Endodermal cell (in vitro differentiated cells): ENCODE results near the gene RBKS. TPM values are rescaled to one million over a fixed set of nuclear protein-coding genes. Genes with fewer than 3 reads are reported as not detected.

Experiments
- DNase-seq: peaks from one replicate; pipeline ENCODE4 v3.0.0-alpha.2; 2017
- H3K27ac ChIP-seq: 2 replicates; pipeline ENCODE4 v1.5.1; 2013; ENCODE audit warnings: mild to moderate bottlenecking, low read depth, low read length, moderate library complexity
- H3K27me3 ChIP-seq: 2 replicates; pipeline ENCODE4 v1.6.1; 2013; ENCODE audit warnings: mild to moderate bottlenecking, low read length, moderate library complexity; ENCODE audit not compliant: insufficient read depth, control insufficient read depth, poor library complexity, severe bottlenecking
- H3K36me3 ChIP-seq: 2 replicates; pipeline ENCODE4 v1.7.0; 2013; ENCODE audit warnings: mild to moderate bottlenecking, low read length, moderate library complexity; ENCODE audit not compliant: control insufficient read depth, insufficient read depth
- H3K4me1 ChIP-seq: one replicate; pipeline ENCODE4 v1.7.0; 2013; ENCODE audit warnings: low read length; ENCODE audit not compliant: control insufficient read depth, insufficient read depth
- H3K4me3 ChIP-seq: 2 replicates; pipeline ENCODE4 v1.5.1; 2013; ENCODE audit warnings: mild to moderate bottlenecking, low read length, moderate library complexity
- H3K9ac ChIP-seq: 2 replicates; pipeline ENCODE4 v1.6.1; 2013; ENCODE audit warnings: mild to moderate bottlenecking, low read length, moderate library complexity; ENCODE audit not compliant: poor library complexity, severe bottlenecking; ENCODE audit errors: extremely low read depth
- H3K9me3 ChIP-seq: 2 replicates; pipeline ENCODE4 v1.6.1; 2013; ENCODE audit warnings: mild to moderate bottlenecking, low read length, moderate library complexity; ENCODE audit not compliant: control insufficient read depth
- H3K27ac Mint-ChIP-seq: 2 replicates; pipeline ENCODE4 v1.8.0; 2020; ENCODE audit warnings: mixed read lengths
- H3K27me3 Mint-ChIP-seq: 2 replicates; pipeline ENCODE4 v1.8.0; 2021; ENCODE audit warnings: mild to moderate bottlenecking, mixed read lengths; ENCODE audit not compliant: insufficient read depth
- H3K36me3 Mint-ChIP-seq: 2 replicates; pipeline ENCODE4 v1.8.0; 2020; ENCODE audit warnings: low read depth, mixed read lengths
- H3K4me1 Mint-ChIP-seq: 2 replicates; pipeline ENCODE4 v1.8.0; 2020; ENCODE audit warnings: mixed read lengths
- H3K4me3 Mint-ChIP-seq: 2 replicates; pipeline ENCODE4 v1.8.0; 2020; ENCODE audit warnings: mild to moderate bottlenecking, moderate library complexity, mixed read lengths
- H3K9me3 Mint-ChIP-seq: 2 replicates; pipeline ENCODE4 v1.8.0; 2020; ENCODE audit warnings: mild to moderate bottlenecking, mixed read lengths
- WGBS, 2 experiments: methylation state at CpG; one replicate each; pipeline versions ENCODE4 v1.1.5 to v1.1.7; 2013; ENCODE audit warnings: missing lambda C conversion rate in 2 of 2, mixed read lengths in 1 of 2; ENCODE audit not compliant: insufficient coverage in 1 of 2, insufficient read length in 1 of 2; 5-methylcytosine and 5-hydroxymethylcytosine counted together
- total RNA-seq, 2 donors: library from RNA; stranded (reverse); fragmentation: NEBNext Ultra II Directional in 1 of 2; extraction: Animal tissue kit (Norgen Biotek cat#: 25700) in 1 of 2; gene quantifications; 2 replicates in 1 of 2; 3 replicates in 1 of 2; pipeline ENCODE4 v1.2.1, GENCODE V29; 2021
- TF ChIP-seq, protein P1 (sequence below): fragments of 200-600 bp; sonication (generic); conservative IDR thresholded peaks from 2 replicates; pipeline ENCODE4 v1.5.0; 2021; ENCODE audit warnings: antibody characterized with exemption, mild to moderate bottlenecking

Gene RBKS
- total RNA-seq, 2 donors from 2014 or later, result 4.4 to 4.9 TPM

DNA sequence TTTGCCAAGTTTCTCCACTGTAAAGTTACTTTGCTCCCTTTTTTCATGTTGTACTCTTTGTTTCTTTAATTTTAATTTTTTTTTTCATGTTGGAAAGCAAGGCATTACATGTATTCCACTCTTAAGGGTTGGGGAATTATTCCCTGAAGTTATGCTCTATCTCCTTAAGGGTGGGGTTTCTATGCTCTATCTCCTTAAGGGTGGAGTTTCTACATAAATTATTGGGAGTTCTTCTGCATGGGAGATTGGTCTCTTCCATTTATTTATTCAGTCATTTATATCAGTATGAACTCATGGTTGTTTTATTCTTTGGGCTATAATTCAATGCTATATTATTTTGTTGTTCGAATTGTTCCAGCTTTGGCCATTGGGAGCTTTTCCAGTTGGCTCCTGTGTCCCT, 107.5 kb downstream of the RBKS start:
- H3K27ac Mint-ChIP-seq, result no peak overlapping the region
- H3K36me3 ChIP-seq, result peaks cover 9% of the 10 kb centered on the region
- 91% methylated on average over 1 of the region's 1 CpG; no CpG with 5 or more reads in 1 of the 2 experiments for WGBS, 2 experiments
- TF ChIP-seq, protein P1, sequence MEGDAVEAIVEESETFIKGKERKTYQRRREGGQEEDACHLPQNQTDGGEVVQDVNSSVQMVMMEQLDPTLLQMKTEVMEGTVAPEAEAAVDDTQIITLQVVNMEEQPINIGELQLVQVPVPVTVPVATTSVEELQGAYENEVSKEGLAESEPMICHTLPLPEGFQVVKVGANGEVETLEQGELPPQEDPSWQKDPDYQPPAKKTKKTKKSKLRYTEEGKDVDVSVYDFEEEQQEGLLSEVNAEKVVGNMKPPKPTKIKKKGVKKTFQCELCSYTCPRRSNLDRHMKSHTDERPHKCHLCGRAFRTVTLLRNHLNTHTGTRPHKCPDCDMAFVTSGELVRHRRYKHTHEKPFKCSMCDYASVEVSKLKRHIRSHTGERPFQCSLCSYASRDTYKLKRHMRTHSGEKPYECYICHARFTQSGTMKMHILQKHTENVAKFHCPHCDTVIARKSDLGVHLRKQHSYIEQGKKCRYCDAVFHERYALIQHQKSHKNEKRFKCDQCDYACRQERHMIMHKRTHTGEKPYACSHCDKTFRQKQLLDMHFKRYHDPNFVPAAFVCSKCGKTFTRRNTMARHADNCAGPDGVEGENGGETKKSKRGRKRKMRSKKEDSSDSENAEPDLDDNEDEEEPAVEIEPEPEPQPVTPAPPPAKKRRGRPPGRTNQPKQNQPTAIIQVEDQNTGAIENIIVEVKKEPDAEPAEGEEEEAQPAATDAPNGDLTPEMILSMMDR, result no peak
- H3K36me3 Mint-ChIP-seq, result peaks cover 27% of the 10 kb centered on the region
- H3K9ac ChIP-seq, result no peak overlapping the region
- H3K4me1 Mint-ChIP-seq, result no peaks in the 10 kb centered on the region
- H3K4me3 ChIP-seq, result no peak overlapping the region
- H3K4me3 Mint-ChIP-seq, result no peak overlapping the region
- H3K4me1 ChIP-seq, result no peaks in the 10 kb centered on the region
- no peaks in the 10 kb centered on the region for H3K9me3 ChIP-seq
- no peaks in the 10 kb centered on the region for H3K27me3 Mint-ChIP-seq
- no peak overlapping the region for H3K27ac ChIP-seq
- no peaks in the 10 kb centered on the region for H3K27me3 ChIP-seq
- no peaks in the 10 kb centered on the region for H3K9me3 Mint-ChIP-seq
- DNase-seq, result no peak

DNA sequence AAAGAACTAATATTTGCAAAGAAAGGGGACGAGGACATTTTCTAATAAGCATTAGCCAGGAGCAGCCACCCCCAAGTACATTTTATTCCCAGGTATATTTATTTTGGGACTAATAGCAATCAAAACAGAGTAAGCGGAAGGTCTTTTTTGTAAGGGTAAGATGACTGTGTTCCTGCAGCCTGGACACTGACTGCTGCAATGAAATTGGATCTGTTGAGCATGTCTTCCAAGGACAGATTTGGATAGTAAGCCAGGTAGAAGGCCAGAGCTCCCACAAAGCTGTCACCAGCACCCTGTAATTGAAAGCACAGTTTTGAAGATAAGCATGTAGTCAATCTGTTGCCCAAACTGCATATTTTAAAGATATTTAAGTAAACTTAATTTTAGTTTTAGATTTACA, 108.7 kb downstream of the RBKS start:
- Mint-ChIP-seq H3K27ac (no peak overlapping the region), H3K4me1 (no peaks in the 10 kb centered on the region), H3K36me3 (peaks cover 33% of the 10 kb centered on the region), H3K4me3 (no peak overlapping the region), H3K27me3 (no peaks in the 10 kb centered on the region), H3K9me3 (no peaks in the 10 kb centered on the region)
- H3K27ac ChIP-seq, result no peak overlapping the region
- H3K9ac ChIP-seq, result no peak overlapping the region
- no peaks in the 10 kb centered on the region for H3K9me3 ChIP-seq
- H3K27me3 ChIP-seq, result no peaks in the 10 kb centered on the region
- H3K36me3 ChIP-seq, result peaks cover 12% of the 10 kb centered on the region
- TF ChIP-seq, protein P1, result no peak
- 97 to 100% methylated on average over 2 of the region's 2 CpGs for WGBS, 2 experiments
- H3K4me3 ChIP-seq, result no peak overlapping the region
- no peak for DNase-seq
- H3K4me1 ChIP-seq, result no peaks in the 10 kb centered on the region

DNA sequence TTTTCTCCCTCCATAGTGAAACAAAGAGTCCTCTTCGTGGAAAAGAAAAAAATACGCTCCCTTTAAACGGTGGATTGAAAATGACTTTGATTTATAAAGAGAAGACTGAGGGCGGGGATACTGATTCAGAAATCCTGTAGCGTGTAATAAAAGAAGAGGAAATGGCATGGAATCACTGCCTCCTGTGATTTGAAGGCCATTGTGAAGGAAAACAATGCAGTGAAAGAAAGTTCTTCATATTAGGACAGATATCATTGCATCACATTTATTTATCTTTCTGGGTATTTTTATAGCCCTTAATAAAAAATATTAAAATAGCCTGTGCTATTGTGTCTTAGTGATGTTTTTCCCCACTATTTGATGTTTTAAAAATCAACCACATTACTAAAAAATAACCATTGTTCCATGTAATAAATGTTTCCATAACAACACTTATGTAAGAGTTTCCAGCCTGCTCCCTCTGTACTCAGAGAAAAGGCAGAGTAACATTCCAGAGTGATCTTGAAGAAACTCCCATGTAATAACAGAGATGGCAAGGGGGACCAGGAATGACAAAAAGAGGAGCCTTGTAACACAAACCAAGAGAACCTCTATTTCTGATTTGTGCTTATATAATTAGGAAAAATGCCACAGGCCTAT, 110.7 kb downstream of the RBKS start:
- no peak overlapping the region for H3K27ac Mint-ChIP-seq
- no peak overlapping the region for H3K27ac ChIP-seq
- DNase-seq, result no peak

More for the DNA sequence above, 110.7 kb downstream of the RBKS start:
- WGBS, 2 experiments, result 90 to 100% methylated on average over 3 to 5 of the region's 5 CpGs
- TF ChIP-seq, protein P1, result no peak
- Histone ChIP-seq H3K27me3 (no peaks in the 10 kb centered on the region), H3K9me3 (no peaks in the 10 kb centered on the region), H3K4me1 (no peaks in the 10 kb centered on the region), H3K4me3 (no peak overlapping the region), H3K9ac (no peak overlapping the region), H3K36me3 (peaks cover 26% of the 10 kb centered on the region)
- no peak overlapping the region for H3K4me3 Mint-ChIP-seq
- H3K4me1 Mint-ChIP-seq, result no peaks in the 10 kb centered on the region
- H3K9me3 Mint-ChIP-seq, result no peaks in the 10 kb centered on the region
- peaks cover 46% of the 10 kb centered on the region for H3K36me3 Mint-ChIP-seq
- no peaks in the 10 kb centered on the region for H3K27me3 Mint-ChIP-seq
